GM12878 (cell line): Measurements from ENCODE around the gene ZNF507. TPM values are rescaled to one million over a fixed set of nuclear protein-coding genes. Genes with fewer than 3 reads are reported as not detected.

ENCODE experiments used
- ATAC-seq: fragments of 200-7000 bp; cut with Tn5 transposase; 3 replicates; pipeline ENCODE4 v1.9.1; 2020; ENCODE audit warnings: mild to moderate bottlenecking, moderate library complexity
- BruUV-seq: library from RNA; stranded (reverse); fragments of 400-500 nt; replicated peaks from 2 replicates; lab custom pipeline; 2021; lab: Mats Ljungman, UMichigan
- CTCF ChIA-PET: fragments of 300-600 bp; sonication (Branson Sonifier 250); formaldehyde crosslinking; extraction: SDS; loops from one replicate; lab custom pipeline; 2021; ENCODE audit warnings: inconsistent platforms; lab: Yijun Ruan, JAX
- POLR2A ChIA-PET: fragments of 350-600 bp; formaldehyde crosslinking; extraction: SDS; loops from one replicate; lab custom pipeline; 2021; ENCODE audit warnings: inconsistent platforms; lab: Charles Lee
- RAD21 ChIA-PET: fragments of 300-600 bp; sonication (Branson Sonifier 250); formaldehyde crosslinking; loops from one replicate; lab custom pipeline; 2023; ENCODE audit warnings: antibody characterized with exemption; ENCODE audit not compliant: unreplicated experiment; lab: Charles Lee
- SMC1A ChIA-PET: fragments of 300-600 bp; sonication (Branson Sonifier 250); formaldehyde crosslinking; loops from one replicate; lab custom pipeline; 2023; ENCODE audit not compliant: unreplicated experiment, uncharacterized antibody; lab: Charles Lee
- DNase-seq: peaks from one replicate; pipeline ENCODE4 v3.0.0-alpha.2; 2011; ENCODE audit warnings: low read depth, low spot score
- FAIRE-seq: peaks from 3 replicates; lab custom pipeline; 2011; peaks lifted over from hg19 to GRCh38; lab: Jason Lieb, UNC
- H2AFZ ChIP-seq: 2 replicates; pipeline ENCODE4 v1.6.0; 2011; ENCODE audit warnings: low read depth, low read length, control low read depth; ENCODE audit not compliant: control insufficient read depth
- H3K27ac ChIP-seq: 2 replicates; pipeline ENCODE4 v1.5.1; 2011; ENCODE audit warnings: control low read depth; ENCODE audit not compliant: control insufficient read depth, insufficient read depth
- H3K27me3 ChIP-seq, 2 experiments: replicated peaks in 1 of 2; 2 replicates each; pipeline versions ENCODE4 v1.6.0 to v1.6.1; 2011; ENCODE audit warnings: low read length in 1 of 2; ENCODE audit not compliant: control insufficient read depth in 2 of 2, insufficient read depth in 2 of 2
- H3K36me3 ChIP-seq, 2 experiments: 2 replicates each; pipeline ENCODE4 v1.5.1; 2011; ENCODE audit warnings: low read length in 1 of 2; ENCODE audit not compliant: control insufficient read depth in 2 of 2, insufficient read depth in 2 of 2
- H3K4me1 ChIP-seq: 2 replicates; pipeline ENCODE4 v1.6.1; 2011; ENCODE audit warnings: mild to moderate bottlenecking, low read length, moderate library complexity, mixed read lengths; ENCODE audit not compliant: control insufficient read depth, insufficient read depth
- H3K4me2 ChIP-seq: 2 replicates; pipeline ENCODE4 v1.6.0; 2011; ENCODE audit warnings: control low read depth; ENCODE audit not compliant: control insufficient read depth, insufficient read depth
- H3K4me3 ChIP-seq: fragments of 200-600 bp; sonication (generic); 2 replicates; pipeline ENCODE4 v1.5.1; 2016
- H3K79me2 ChIP-seq: 2 replicates; pipeline ENCODE4 v1.6.0; 2011; ENCODE audit warnings: low read length; ENCODE audit not compliant: control insufficient read depth, insufficient read depth
- H3K9ac ChIP-seq: 2 replicates; pipeline ENCODE4 v1.8.0; 2011; ENCODE audit warnings: low read length, control low read depth, mixed read lengths; ENCODE audit not compliant: control insufficient read depth, insufficient read depth
- H3K9me3 ChIP-seq: replicated peaks from 3 replicates; pipeline ENCODE4 v1.5.1; 2011; ENCODE audit warnings: mild to moderate bottlenecking, low read length; ENCODE audit not compliant: control insufficient read depth, insufficient read depth
- H4K20me1 ChIP-seq: 2 replicates; pipeline ENCODE4 v1.6.0; 2011; ENCODE audit not compliant: control insufficient read depth, insufficient read depth
- CEBPB ChIP-seq, 2 experiments: fragments of 150-350 bp in 1 of 2; IDR thresholded peaks; 2 replicates each; pipeline ENCODE4 v1.6.1; 2012 to 2014; ENCODE audit warnings: low read depth in 2 of 2, low read length in 2 of 2, borderline replicate concordance in 1 of 2, inconsistent platforms in 1 of 2
- E2F4 ChIP-seq: IDR thresholded peaks from 2 replicates; pipeline ENCODE4 v1.6.1; 2012; ENCODE audit warnings: low read depth, low read length, improper control_type of control experiment
- MEF2B ChIP-seq: fragments of 450-650 bp; IDR thresholded peaks from 2 replicates; pipeline ENCODE4 v1.6.1; 2018; ENCODE audit warnings: mild to moderate bottlenecking, moderate library complexity; ENCODE audit not compliant: partially characterized antibody, poor library complexity, severe bottlenecking
- PML ChIP-seq: IDR thresholded peaks from 2 replicates; pipeline ENCODE4 v1.6.1; 2012; ENCODE audit warnings: low read length, inconsistent platforms
- TCF12 ChIP-seq: IDR thresholded peaks from 2 replicates; pipeline ENCODE4 v1.6.1; 2011; ENCODE audit warnings: low read depth, mild to moderate bottlenecking, low read length
- WGBS: methylation state at CpG from one replicate; pipeline ENCODE4 v1.1.6; 2016; ENCODE audit warnings: low lambda C conversion rate; ENCODE audit not compliant: insufficient replicate concordance, insufficient coverage; ENCODE audit errors: missing lambda C conversion rate; 5-methylcytosine and 5-hydroxymethylcytosine counted together
- in situ Hi-C: fragments of 300-500 bp; cut with MboI; formaldehyde crosslinking; loops from 9 replicates; pipeline ENCODE4 v1.14.3; 2018; ENCODE audit warnings: mixed read lengths
- intact Hi-C: fragments of 100-400 bp; cut with micrococcal nuclease; formaldehyde crosslinking; loops from one replicate; pipeline ENCODE4 v1.14.2; 2022; ENCODE audit not compliant: unreplicated experiment
- polyA plus RNA-seq, 11 experiments: library from polyadenylated mRNA; depleted of rRNA in 4 of 11; unstranded in 6 of 11; stranded (reverse) in 5 of 11; fragments of >200 nt; fragmentation: Nextera tagmentation in 4 of 11; fragmentation: Illumina TruSeq in 1 of 11; extraction: Ambion mirVana in 4 of 11; extraction: Trizol in 1 of 11; gene quantifications; 1 replicate in 1 of 11; 2 replicates in 10 of 11; pipeline versions ENCODE4 v1.2.1 to v1.2.3, GENCODE V29; 2011 to 2016; ENCODE audit warnings: inconsistent platforms in 2 of 11, missing spikeins in 2 of 11, low read depth in 1 of 11
- total RNA-seq, 4 experiments: library from RNA; depleted of rRNA in 3 of 4; stranded (reverse); fragments of >200 nt in 3 of 4; fragmentation: Illumina TruSeq in 1 of 4; extraction: Trizol in 1 of 4; gene quantifications; 2 replicates each; pipeline versions ENCODE4 v1.2.1 to v1.2.3, GENCODE V29; 2013 to 2021

Gene ZNF507
- total and polyA plus RNA-seq, 10 of the 15 experiments (the other 5 are each of a cell fraction or from before 2014, with no cell fraction given), result 2.3 to 18.4 (median 10.1) TPM

DNA sequence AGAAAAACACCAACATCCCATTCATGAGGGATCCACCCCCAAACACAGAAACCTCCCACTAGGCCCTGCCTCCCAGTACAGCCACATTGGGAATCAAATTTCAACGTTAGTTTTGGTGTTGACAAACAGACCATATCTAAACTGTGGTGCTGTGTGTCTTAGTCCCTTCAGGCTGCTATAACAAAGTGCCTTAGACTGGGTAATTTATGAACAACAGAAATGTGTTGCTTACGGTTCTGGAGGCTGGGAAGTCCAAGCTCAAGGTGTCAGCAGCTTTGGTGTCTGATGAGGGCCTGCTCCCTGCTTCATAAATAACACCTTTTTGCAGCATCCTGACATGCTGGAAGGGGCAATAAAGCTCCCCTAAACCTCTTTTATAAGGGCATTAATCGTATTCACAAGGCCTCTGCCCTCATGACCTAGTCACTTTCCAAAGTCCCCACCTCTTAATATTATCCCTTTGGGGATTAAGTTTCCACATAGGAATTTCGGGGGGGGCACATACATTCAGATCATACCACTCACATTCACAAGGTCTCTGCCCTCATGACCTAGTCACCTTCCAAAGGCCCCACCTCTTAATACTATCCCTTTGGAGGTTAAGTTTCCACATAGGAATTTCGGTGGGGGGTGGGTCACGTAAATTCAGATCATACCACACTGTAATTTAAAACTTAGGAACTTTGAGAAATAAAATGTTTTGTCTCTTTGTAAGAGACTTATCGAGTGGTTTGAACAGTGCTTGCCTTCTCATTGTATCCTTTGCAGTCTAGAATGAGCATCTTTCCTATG, 27.5 kb downstream of the ZNF507 start:
- no peak overlapping the region for H3K9ac ChIP-seq
- no peak for DNase-seq
- ChIA-PET POLR2A (no interaction called here), RAD21 (no interaction called here), CTCF (no interaction called here), SMC1A (no interaction called here)
- H3K4me2 ChIP-seq, result no peak overlapping the region
- ATAC-seq, result no peak
- TF ChIP-seq CEBPB (IDR thresholded peaks at IDR 0.05; ENCODE audit: borderline replicate concordance in 1 of 2, low read depth in 2 of 2, low read length in 2 of 2) (no peak), PML (no peak), MEF2B (no peak), TCF12 (no peak), E2F4 (no peak)
- H3K36me3 ChIP-seq, result peaks cover 12 to 29% of the 10 kb centered on the region in 2 experiments
- no peak for FAIRE-seq
- no peaks in the 10 kb centered on the region for H3K4me1 ChIP-seq
- H3K9me3 ChIP-seq, result no peaks in the 10 kb centered on the region; the same call in 2 of the 3 replicates
- BruUV-seq, result no TSS peak
- H3K4me3 ChIP-seq, result no peak overlapping the region
- H3K27ac ChIP-seq, result no peak overlapping the region
- WGBS, result 80% methylated on average over 7 of the region's 7 CpGs
- H2AFZ ChIP-seq, result no peak overlapping the region
- no peaks in the 10 kb centered on the region; the same call in 1 of the 2 replicates for H3K79me2 ChIP-seq
- H4K20me1 ChIP-seq, result no peaks in the 10 kb centered on the region
- in situ Hi-C loops (no loop called here), intact Hi-C loops (no loop called here)
- H3K27me3 ChIP-seq, result no peaks in the 10 kb centered on the region
